ENCODE measurements around the gene HEXIM2. TPM values are rescaled to one million over a fixed set of nuclear protein-coding genes. Genes with fewer than 3 reads are reported as not detected.
A peak's percentile ranks its signal among the peaks of the same experiment; 100 is the strongest.

Gene HEXIM2
- total and polyA plus RNA-seq, 4 experiments from 2014 or later: 2.7 to 5.1 (median 2.8) TPM

DNA sequence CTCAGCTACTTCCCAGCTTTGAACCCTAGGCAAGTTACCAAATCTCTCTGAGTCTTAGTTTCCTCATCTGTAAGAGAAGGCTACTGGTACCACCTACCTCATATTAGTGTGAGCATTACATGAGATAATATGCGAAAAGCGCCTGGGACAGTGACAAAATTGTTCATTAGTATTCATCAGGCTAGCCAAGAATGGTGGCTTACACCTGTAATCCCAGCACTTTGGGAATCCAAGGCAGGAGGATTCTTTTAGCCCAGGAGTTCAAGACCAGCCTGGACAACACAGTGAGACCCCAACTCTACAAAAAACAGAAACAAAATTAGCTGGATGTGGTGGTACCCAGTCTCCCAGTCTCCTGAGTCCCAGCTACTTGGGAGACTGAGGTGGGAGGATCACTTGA is 32.7 kb upstream of the HEXIM2 start:
- DNase-seq: no peak
- Histone ChIP-seq H3K4me3 (ENCODE audit: low read length in 2 of 2) (no peak overlapping the region), H3K9me3 (ENCODE audit: control insufficient read depth in 1 of 2, low read length in 2 of 2) (no peaks in the 10 kb centered on the region), H3K27me3 (ENCODE audit: insufficient read depth, low read length) (no peaks in the 10 kb centered on the region), H3K27ac (ENCODE audit: low read depth, low read length) (no peak overlapping the region), H3K4me1 (ENCODE audit: insufficient read depth, low read length) (peaks cover 14% of the 10 kb centered on the region), H3K36me3 (ENCODE audit: insufficient read depth, low read length) (no peaks in the 10 kb centered on the region)
- peak overlapping the region in 1 of 8 donors; percentile 61 for H3K4me3 Mint-ChIP-seq
- no peaks in the 10 kb centered on the region for H3K9me3 Mint-ChIP-seq
- POLR2A ChIA-PET (ENCODE audit: partially characterized antibody): no interaction called here
- CTCF ChIA-PET (ENCODE audit: partially characterized antibody): interaction anchor here (8.7 to 14.3 kb wide), 2 partner anchors 25 to 69 kb away, joined by 300 to 552 read pairs; partner anchors contain the start of genes HEXIM1 and HEXIM2
- H3K27me3 Mint-ChIP-seq: no peaks in the 10 kb centered on the region
- intact Hi-C loops (cut with micrococcal nuclease): no loop called here
- H3K4me1 Mint-ChIP-seq: peaks cover 3 to 17% (median 5%) of the 10 kb centered on the region in 4 donors
- H3K27ac Mint-ChIP-seq: no peak overlapping the region
- peaks cover 0 to 2% of the 10 kb centered on the region in 2 donors for H3K36me3 Mint-ChIP-seq

DNA sequence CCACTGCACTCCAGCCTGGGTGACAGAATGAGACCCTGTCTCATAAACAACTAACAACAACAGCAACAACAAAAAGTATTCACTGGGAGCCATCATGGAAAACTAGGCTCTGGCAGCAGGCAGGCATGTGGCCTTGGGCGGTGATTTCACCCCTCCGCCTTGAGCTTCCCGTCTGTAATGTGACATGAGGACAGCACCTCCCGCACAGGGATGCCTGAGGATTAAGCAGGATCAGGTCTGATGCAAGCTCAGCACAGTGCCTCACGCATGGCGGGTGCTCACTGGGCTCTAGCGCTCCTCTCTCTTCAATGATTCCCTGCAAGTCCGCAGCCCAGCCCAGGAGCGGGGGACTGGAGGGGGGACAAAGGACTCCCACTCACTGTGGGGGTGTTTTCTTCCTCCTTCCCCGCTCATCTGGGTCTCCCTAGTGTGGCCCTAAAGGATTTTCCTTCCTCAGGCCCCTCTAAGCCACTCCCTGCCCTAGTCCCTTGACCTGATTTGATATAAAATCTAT is 32.2 kb upstream of the HEXIM2 start:
- intact Hi-C loops (cut with micrococcal nuclease): no loop called here
- H3K27ac Mint-ChIP-seq: no peak overlapping the region
- peaks cover 0 to 2% of the 10 kb centered on the region in 2 donors for H3K36me3 Mint-ChIP-seq

DNA sequence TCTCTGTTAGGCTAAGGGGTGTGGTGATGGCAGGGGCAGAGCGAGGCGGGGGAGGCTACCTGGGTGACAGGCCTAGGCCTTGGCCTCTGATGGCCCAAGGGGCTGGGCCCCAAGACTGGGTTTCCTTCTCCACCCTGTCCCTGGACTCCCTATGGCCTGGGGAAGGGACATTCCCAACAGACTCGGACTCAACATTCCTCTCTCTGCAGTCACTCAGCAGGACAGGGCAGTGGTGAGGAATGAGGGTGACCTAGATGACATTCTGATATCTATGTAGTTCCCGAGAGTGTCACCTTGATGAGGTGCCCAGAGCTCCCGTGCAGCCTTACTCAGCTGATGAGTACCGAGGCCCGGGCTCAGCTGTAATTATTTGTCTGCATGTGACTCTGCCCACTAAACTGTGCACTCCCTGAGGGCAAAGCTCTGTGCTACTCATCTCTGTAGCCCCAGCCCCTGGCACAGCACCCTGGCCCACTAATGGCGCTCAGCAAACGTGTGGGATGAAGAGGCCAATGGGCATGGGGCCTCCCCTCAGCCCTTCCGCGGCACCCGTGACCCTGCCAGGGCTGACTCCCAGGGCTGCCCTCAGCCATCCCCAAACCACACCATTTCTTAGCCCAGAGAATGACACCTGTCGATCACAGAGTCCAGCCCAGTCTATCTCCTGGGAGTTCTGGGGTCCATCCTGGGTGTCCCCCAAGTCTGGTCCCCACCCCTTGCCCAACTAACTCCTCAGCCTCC is 31.6 kb upstream of the HEXIM2 start:
- Histone ChIP-seq H3K4me1 (ENCODE audit: insufficient read depth, low read length) (peaks cover 9% of the 10 kb centered on the region), H3K9me3 (ENCODE audit: control insufficient read depth in 1 of 2, low read length in 2 of 2) (no peaks in the 10 kb centered on the region), H3K36me3 (ENCODE audit: insufficient read depth, low read length) (no peaks in the 10 kb centered on the region), H3K27me3 (ENCODE audit: insufficient read depth, low read length) (no peaks in the 10 kb centered on the region), H3K27ac (ENCODE audit: low read depth, low read length) (no peak overlapping the region), H3K4me3 (ENCODE audit: low read length in 2 of 2) (no peak overlapping the region)
- Mint-ChIP-seq H3K27me3 (no peaks in the 10 kb centered on the region), H3K9me3 (no peaks in the 10 kb centered on the region), H3K4me1 (peaks cover 3 to 15% (median 5%) of the 10 kb centered on the region in 4 donors), H3K27ac (peak overlapping the region in 2 of 7 donors; percentile 41 to 77), H3K4me3 (peak overlapping the region in 5 of 8 donors; percentile 20 to 58 (median 39)), H3K36me3 (peaks cover 0 to 2% of the 10 kb centered on the region in 2 donors)
- ChIA-PET CTCF (ENCODE audit: partially characterized antibody) (interaction anchor here (1.1 to 14.3 kb wide), 3 partner anchors 24 to 265 kb away, joined by 3 to 552 read pairs (median 300); partner anchors contain the start of genes HEXIM1 and HEXIM2), POLR2A (ENCODE audit: partially characterized antibody) (interaction anchor here (0.9 to 1.3 kb wide), 2 partner anchors 19 to 79 kb away, joined by 3 read pairs; partner anchors contain the start of gene HEXIM1)
- intact Hi-C loops (cut with micrococcal nuclease): no loop called here
- DNase-seq: peak in 1 of 5 donors; percentile 5

More for the DNA sequence above, 32.2 kb upstream of the HEXIM2 start:
- H3K27ac ChIP-seq (ENCODE audit: low read depth, low read length): no peak overlapping the region
- no peaks in the 10 kb centered on the region for H3K9me3 Mint-ChIP-seq
- peak overlapping the region in 1 of 8 donors; percentile 61 for H3K4me3 Mint-ChIP-seq
- no peaks in the 10 kb centered on the region for H3K27me3 ChIP-seq (ENCODE audit: insufficient read depth, low read length)
- ChIA-PET CTCF (ENCODE audit: partially characterized antibody) (interaction anchor here (1.1 to 14.3 kb wide), 3 partner anchors 25 to 264 kb away, joined by 3 to 552 read pairs (median 300); partner anchors contain the start of genes HEXIM1 and HEXIM2), POLR2A (ENCODE audit: partially characterized antibody) (no interaction called here)
- peaks cover 10% of the 10 kb centered on the region for H3K4me1 ChIP-seq (ENCODE audit: insufficient read depth, low read length)
- H3K27me3 Mint-ChIP-seq: no peaks in the 10 kb centered on the region
- DNase-seq: peak in 1 of 5 donors; percentile 16
- peaks cover 3 to 16% (median 5%) of the 10 kb centered on the region in 4 donors for H3K4me1 Mint-ChIP-seq
- no peaks in the 10 kb centered on the region for H3K9me3 ChIP-seq (ENCODE audit: control insufficient read depth in 1 of 2, low read length in 2 of 2)
- H3K4me3 ChIP-seq (ENCODE audit: low read length in 2 of 2): no peak overlapping the region
- H3K36me3 ChIP-seq (ENCODE audit: insufficient read depth, low read length): no peaks in the 10 kb centered on the region

DNA sequence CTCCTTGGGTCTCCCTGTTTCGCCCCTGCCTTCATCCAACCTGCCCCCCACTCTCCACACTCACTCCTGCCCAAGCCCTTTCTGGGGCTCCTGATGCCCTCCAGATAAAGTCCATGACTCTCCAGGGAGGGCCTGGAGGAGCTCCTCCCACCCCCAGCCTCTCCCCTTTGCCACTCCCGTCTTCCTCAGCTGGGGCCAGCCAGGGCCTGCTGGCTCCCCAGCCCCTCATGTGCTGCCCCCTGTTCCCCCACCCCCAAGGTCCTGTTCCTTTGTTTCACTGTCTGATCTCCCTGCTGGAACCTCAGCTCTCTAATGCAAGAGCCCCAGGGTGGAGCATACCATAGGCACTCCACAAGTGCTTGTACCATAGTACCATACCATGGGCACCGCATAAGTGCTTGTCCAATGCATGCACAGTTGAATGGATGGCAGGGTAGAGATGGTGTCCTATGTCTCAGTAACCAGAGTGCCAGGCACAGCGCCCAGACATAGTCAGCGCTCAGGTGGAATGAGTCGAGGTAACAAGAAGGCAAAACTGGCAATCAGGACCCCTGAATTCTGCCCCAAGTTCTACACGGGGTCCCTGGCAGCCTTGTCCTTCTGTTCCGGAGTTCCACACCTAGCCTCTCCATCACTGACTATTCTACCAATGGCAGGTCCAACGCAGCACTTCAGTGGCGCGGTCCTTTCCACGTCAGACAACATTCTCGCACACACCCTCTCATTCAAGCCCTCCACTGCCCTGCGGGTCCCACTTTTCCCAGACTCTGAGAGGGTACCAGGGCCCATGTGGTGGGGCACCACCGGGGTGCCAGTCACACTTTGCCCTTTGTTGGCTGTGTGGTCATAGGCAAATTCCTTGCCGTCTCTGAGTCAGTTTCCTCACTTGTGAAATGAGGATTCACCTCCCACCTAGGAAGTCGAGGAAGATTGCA is 30.7 kb upstream of the HEXIM2 start:
- Histone ChIP-seq H3K9me3 (ENCODE audit: control insufficient read depth in 1 of 2, low read length in 2 of 2) (no peaks in the 10 kb centered on the region), H3K27ac (ENCODE audit: low read depth, low read length) (no peak overlapping the region), H3K36me3 (ENCODE audit: insufficient read depth, low read length) (no peaks in the 10 kb centered on the region), H3K4me1 (ENCODE audit: insufficient read depth, low read length) (peaks cover 12% of the 10 kb centered on the region), H3K4me3 (ENCODE audit: low read length in 2 of 2) (no peak overlapping the region), H3K27me3 (ENCODE audit: insufficient read depth, low read length) (no peaks in the 10 kb centered on the region)
- intact Hi-C loops (cut with micrococcal nuclease): no loop called here
- ChIA-PET POLR2A (ENCODE audit: partially characterized antibody) (interaction anchor here (0.7 to 9.3 kb wide), 4 partner anchors 18 to 80 kb away, joined by 3 to 243 read pairs (median 3); partner anchors contain the start of genes HEXIM1 and NMT1), CTCF (ENCODE audit: partially characterized antibody) (interaction anchor here (1.1 to 14.3 kb wide), 3 partner anchors 23 to 266 kb away, joined by 3 to 552 read pairs (median 300); partner anchors contain the start of genes HEXIM1 and HEXIM2)
- Mint-ChIP-seq H3K4me1 (peaks cover 6 to 23% (median 10%) of the 10 kb centered on the region in 4 donors), H3K27ac (peak overlapping the region in 5 of 7 donors; percentile 6 to 77 (median 22)), H3K4me3 (peak overlapping the region; percentile 48 to 78 (median 64)), H3K27me3 (no peaks in the 10 kb centered on the region), H3K36me3 (peaks cover 0 to 7% of the 10 kb centered on the region in 2 donors), H3K9me3 (no peaks in the 10 kb centered on the region)
- peak in 1 of 5 donors; percentile 25 for DNase-seq

DNA sequence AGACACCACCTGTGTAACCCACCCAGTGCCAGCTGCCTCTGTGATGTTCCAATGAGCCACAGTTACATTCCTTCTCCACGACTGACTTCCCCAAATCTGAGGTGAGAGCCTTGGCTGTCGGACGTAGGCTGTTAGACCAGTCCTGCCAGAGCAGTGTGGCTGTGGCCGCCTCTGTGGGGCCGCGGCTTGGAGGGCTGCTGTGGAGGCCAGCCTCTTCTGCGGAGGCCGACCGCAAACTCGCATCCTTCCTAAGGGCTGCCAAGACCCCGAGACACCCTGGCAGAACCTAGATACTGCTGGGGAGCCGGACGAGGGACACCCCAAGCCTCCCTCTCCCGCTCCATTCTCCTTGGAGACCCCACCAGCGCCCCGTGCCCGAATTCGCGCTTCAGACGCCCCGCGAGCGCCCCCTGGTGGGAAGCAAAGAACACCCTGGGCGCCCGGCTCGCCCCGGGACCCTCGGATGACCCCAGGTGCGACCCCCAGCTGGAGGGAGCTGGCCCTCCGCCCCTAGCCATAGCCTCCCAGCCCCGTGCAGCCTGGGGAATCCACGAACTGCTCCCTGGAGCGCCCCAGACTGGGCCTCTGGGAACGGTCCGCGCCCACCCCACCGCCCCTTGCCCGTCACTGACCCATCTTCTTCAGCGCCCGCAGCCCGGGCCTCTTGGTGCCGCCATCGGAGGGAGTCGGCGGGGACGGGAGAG is 29.9 kb upstream of the HEXIM2 start:
- Mint-ChIP-seq H3K4me1 (peaks cover 9 to 32% (median 16%) of the 10 kb centered on the region in 4 donors), H3K9me3 (no peaks in the 10 kb centered on the region), H3K27me3 (no peaks in the 10 kb centered on the region), H3K36me3 (peaks cover 0 to 7% of the 10 kb centered on the region in 2 donors), H3K27ac (peak overlapping the region in 3 of 7 donors; percentile 7 to 29 (median 18)), H3K4me3 (peak overlapping the region; percentile 53 to 78 (median 64))
- Histone ChIP-seq H3K4me1 (ENCODE audit: insufficient read depth, low read length) (peaks cover 21% of the 10 kb centered on the region), H3K27me3 (ENCODE audit: insufficient read depth, low read length) (no peaks in the 10 kb centered on the region), H3K4me3 (ENCODE audit: low read length in 2 of 2) (peak overlapping the region in 1 of 2 donors; percentile 65), H3K9me3 (ENCODE audit: control insufficient read depth in 1 of 2, low read length in 2 of 2) (no peaks in the 10 kb centered on the region), H3K36me3 (ENCODE audit: insufficient read depth, low read length) (no peaks in the 10 kb centered on the region), H3K27ac (ENCODE audit: low read depth, low read length) (peak overlapping the region; percentile 92)
- intact Hi-C loops (cut with micrococcal nuclease): loop anchor here (1.0 to 2.0 kb wide), 3 partner anchors 70 to 356 kb away; partner anchors contain the start of gene NMT1
- DNase-seq: peak in 4 of 5 donors; percentile 34 to 53 (median 40)
- ChIA-PET CTCF (ENCODE audit: partially characterized antibody) (interaction anchor here (8.7 to 14.3 kb wide), 2 partner anchors 22 to 66 kb away, joined by 300 to 552 read pairs; partner anchors contain the start of genes HEXIM1 and HEXIM2), POLR2A (ENCODE audit: partially characterized antibody) (interaction anchor here (0.7 to 9.3 kb wide), 3 partner anchors 18 to 81 kb away, joined by 3 to 243 read pairs (median 3); partner anchors contain the start of genes HEXIM1 and NMT1)

DNA sequence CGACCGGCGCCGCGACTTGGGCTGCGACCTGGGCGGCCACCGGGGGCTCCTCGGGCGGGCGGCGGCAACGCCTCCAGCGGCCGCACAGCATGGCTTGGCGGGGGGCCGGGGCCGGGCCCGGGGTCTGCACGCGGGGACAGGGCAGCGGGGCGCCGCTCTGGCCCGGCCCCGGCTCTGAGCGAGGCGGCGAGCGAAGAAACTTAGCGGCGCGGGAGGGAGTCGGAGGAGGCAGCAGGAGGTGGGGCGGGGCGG is 29.4 kb upstream of the HEXIM2 start, which contains the start of gene PLCD3:
TSS of gene PLCD3 (minus strand) at position 196 of the 252 bp plus-strand sequence. CDS start at position 91, 105 bp downstream.
- Mint-ChIP-seq H3K4me3 (peak within 1 kb of the TSS; percentile 89 to 93 (median 92)), H3K9me3 (no peaks in the 10 kb centered on the region), H3K36me3 (peaks cover 0 to 7% of the 10 kb centered on the region in 2 donors), H3K27ac (peak within 1 kb of the TSS; percentile 80 to 96 (median 95)), H3K27me3 (no peaks in the 10 kb centered on the region), H3K4me1 (peaks cover 9 to 35% (median 16%) of the 10 kb centered on the region in 4 donors)
- Histone ChIP-seq H3K4me1 (ENCODE audit: insufficient read depth, low read length) (peaks cover 25% of the 10 kb centered on the region), H3K4me3 (ENCODE audit: low read length in 2 of 2) (peak within 1 kb of the TSS; percentile 65 to 86), H3K36me3 (ENCODE audit: insufficient read depth, low read length) (no peaks in the 10 kb centered on the region), H3K27me3 (ENCODE audit: insufficient read depth, low read length) (no peaks in the 10 kb centered on the region), H3K9me3 (ENCODE audit: control insufficient read depth in 1 of 2, low read length in 2 of 2) (no peaks in the 10 kb centered on the region), H3K27ac (ENCODE audit: low read depth, low read length) (peak within 1 kb of the TSS; percentile 92)
- no peak for DNase-seq
- CTCF ChIA-PET (ENCODE audit: partially characterized antibody): interaction anchor here (8.7 to 14.3 kb wide), 2 partner anchors 22 to 66 kb away, joined by 300 to 552 read pairs; partner anchors contain the start of genes HEXIM1 and HEXIM2
- POLR2A ChIA-PET (ENCODE audit: partially characterized antibody): interaction anchor here (1.0 to 9.3 kb wide), 2 partner anchors 17 to 71 kb away, joined by 4 to 243 read pairs; partner anchors contain the start of genes HEXIM1 and NMT1
- intact Hi-C loops (cut with micrococcal nuclease): loop anchor here (1.0 to 2.0 kb wide), 3 partner anchors 71 to 357 kb away; partner anchors contain the start of gene NMT1
